Muscle layer of colon (tissue), 2 donors: ENCODE results near the gene CS.
"Not testable (repeated sequence)": the region's sequence is repeated elsewhere in the genome, so short reads cannot be mapped to it uniquely, and the experiment has no call there.

ENCODE experiments used
- H3K27ac ChIP-seq: one replicate; pipeline ENCODE4 v1.7.0; 2013; ENCODE audit warnings: low read depth, mild to moderate bottlenecking, low read length, moderate library complexity
- H3K27me3 ChIP-seq, 2 donors: one replicate each; pipeline ENCODE4 v1.7.0; 2013; ENCODE audit warnings: low read length in 2 of 2, mild to moderate bottlenecking in 2 of 2; ENCODE audit not compliant: insufficient read depth in 2 of 2, control insufficient read depth in 1 of 2
- H3K36me3 ChIP-seq: one replicate; pipeline ENCODE4 v1.7.0; 2013; ENCODE audit warnings: mild to moderate bottlenecking, low read length; ENCODE audit not compliant: insufficient read depth
- H3K4me1 ChIP-seq: one replicate; pipeline ENCODE4 v1.7.0; 2013; ENCODE audit warnings: mild to moderate bottlenecking, low read length; ENCODE audit not compliant: insufficient read depth
- H3K4me3 ChIP-seq, 2 donors: one replicate each; pipeline ENCODE4 v1.7.0; 2013; ENCODE audit warnings: low read length in 2 of 2, low read depth in 1 of 2, mild to moderate bottlenecking in 1 of 2, moderate library complexity in 1 of 2
- H3K9ac ChIP-seq: one replicate; pipeline ENCODE4 v1.7.0; 2013; ENCODE audit warnings: low read length
- H3K9me3 ChIP-seq: one replicate; pipeline ENCODE4 v1.7.0; 2013; ENCODE audit warnings: mild to moderate bottlenecking, low read length
- donor health status: abdominal sarcoma.
- donor health status: Adenocarcinoma of cecum.

CS gene

GRCh38 chr12:56299853-56300643, at the start of gene CS:
CS (minus strand) TSS chr12:56300330; CDS start chr12:56300201, 129 bp downstream.
- H3K4me3 ChIP-seq, result peak within 1 kb of the TSS; percentile 82 to 90
- H3K9me3 ChIP-seq, result no peaks in the 10 kb centered on the region
- H3K4me1 ChIP-seq, result peaks cover 52% of the 10 kb centered on the region
- H3K27me3 ChIP-seq, result no peaks in the 10 kb centered on the region
- no peaks in the 10 kb centered on the region for H3K36me3 ChIP-seq
- H3K27ac ChIP-seq, result peak within 1 kb of the TSS; percentile 96
- peak within 1 kb of the TSS; percentile 84 for H3K9ac ChIP-seq

- Histone ChIP-seq H3K27me3 (no peaks in the 10 kb centered on the region), H3K27ac (no peak overlapping the region), H3K9me3 (no peaks in the 10 kb centered on the region), H3K36me3 (peaks cover 60% of the 10 kb centered on the region), H3K4me3 (no peak overlapping the region), H3K9ac (no peak overlapping the region), H3K4me1 (no peaks in the 10 kb centered on the region)
Measured at GRCh38 chr12:56348776-56349175, 48.6 kb upstream of the CS start.

- not testable (repeated sequence) for H3K27me3 ChIP-seq, H3K4me3 ChIP-seq, H3K9ac ChIP-seq, H3K4me1 ChIP-seq, H3K9me3 ChIP-seq, H3K27ac ChIP-seq
- H3K36me3 ChIP-seq, result peaks cover 71% of the 10 kb centered on the region
Measured at GRCh38 chr12:56347255-56347654, 47.1 kb upstream of the CS start.

- H3K27me3 ChIP-seq, result no peaks in the 10 kb centered on the region
- no peaks in the 10 kb centered on the region for H3K9me3 ChIP-seq
- H3K36me3 ChIP-seq, result peaks cover 69% of the 10 kb centered on the region
Measured at GRCh38 chr12:56346675-56347074, 46.5 kb upstream of the CS start.

GRCh38 chr12:56342290-56342689, 42.2 kb upstream of the CS start:
- H3K27me3 ChIP-seq, H3K9me3 ChIP-seq, H3K4me1 ChIP-seq, H3K27ac ChIP-seq, H3K4me3 ChIP-seq, H3K9ac ChIP-seq: not testable (repeated sequence)
- peaks cover 31% of the 10 kb centered on the region for H3K36me3 ChIP-seq

More at GRCh38 chr12:56346675-56347074, 46.5 kb upstream of the CS start:
- H3K4me1 ChIP-seq, result no peaks in the 10 kb centered on the region
- no peak overlapping the region for H3K9ac ChIP-seq
- H3K27ac ChIP-seq, result no peak overlapping the region
- H3K4me3 ChIP-seq, result no peak overlapping the region

- no peaks in the 10 kb centered on the region for H3K4me1 ChIP-seq
- no peak overlapping the region for H3K4me3 ChIP-seq
- no peak overlapping the region for H3K27ac ChIP-seq
- no peaks in the 10 kb centered on the region for H3K27me3 ChIP-seq
- H3K9ac ChIP-seq, result no peak overlapping the region
- no peaks in the 10 kb centered on the region for H3K9me3 ChIP-seq
- peaks cover 31% of the 10 kb centered on the region for H3K36me3 ChIP-seq
Measured at GRCh38 chr12:56341616-56342015, 41.5 kb upstream of the CS start.

DNA sequence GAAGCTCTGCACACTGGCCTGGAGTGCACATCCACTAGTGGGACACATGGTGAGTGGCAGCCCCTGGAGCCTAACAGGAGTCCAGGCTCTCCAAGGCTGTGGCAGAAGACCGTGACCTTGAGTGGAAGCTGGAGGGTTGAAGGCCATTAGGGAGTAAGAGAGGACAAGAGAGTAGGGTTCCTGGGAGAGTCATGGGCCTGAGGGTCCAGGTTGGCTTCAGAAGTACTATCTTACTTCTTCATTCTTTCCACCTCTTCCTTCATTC, 39.0 kb upstream of the CS start:
- no peak overlapping the region for H3K4me3 ChIP-seq
- peaks cover 5% of the 10 kb centered on the region for H3K4me1 ChIP-seq
- H3K36me3 ChIP-seq, result peaks cover 19% of the 10 kb centered on the region
- H3K27me3 ChIP-seq, result no peaks in the 10 kb centered on the region
- H3K9ac ChIP-seq, result no peak overlapping the region
- no peak overlapping the region for H3K27ac ChIP-seq
- H3K9me3 ChIP-seq, result no peaks in the 10 kb centered on the region

DNA sequence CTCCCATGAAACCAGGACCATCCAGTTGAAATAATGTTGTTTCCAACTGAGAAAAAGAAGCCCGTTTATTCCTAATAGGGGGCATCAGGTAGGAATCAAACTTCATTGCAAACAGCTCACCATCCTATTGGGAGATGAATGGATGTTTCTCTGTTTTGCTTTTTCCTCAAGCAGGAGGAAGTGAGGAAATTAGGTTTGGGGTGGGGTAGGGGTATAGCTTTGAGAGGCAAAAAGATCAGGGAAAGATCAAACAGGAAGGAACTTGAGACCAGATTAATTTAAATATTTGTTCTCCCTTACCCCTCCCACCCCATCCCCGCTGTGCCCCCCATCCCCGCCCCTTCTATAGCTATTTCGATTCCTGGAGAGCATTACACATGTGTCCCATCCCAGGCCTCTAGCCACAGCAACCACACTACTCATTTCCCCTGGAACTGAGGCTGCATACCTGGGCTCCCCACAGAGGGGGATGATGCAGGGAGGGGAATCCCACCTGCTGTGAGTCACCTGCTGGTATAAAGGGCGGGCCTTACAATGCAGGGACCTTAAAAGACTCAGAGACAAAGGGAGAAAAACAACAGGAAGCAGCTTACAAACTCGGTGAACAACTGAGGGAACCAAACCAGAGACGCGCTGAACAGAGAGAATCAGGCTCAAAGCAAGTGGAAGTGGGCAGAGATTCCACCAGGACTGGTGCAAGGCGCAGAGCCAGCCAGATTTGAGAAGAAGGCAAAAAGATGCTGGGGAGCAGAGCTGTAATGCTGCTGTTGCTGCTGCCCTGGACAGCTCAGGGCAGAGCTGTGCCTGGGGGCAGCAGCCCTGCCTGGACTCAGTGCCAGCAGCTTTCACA, 38.4 kb upstream of the CS start, which contains the start of gene IL23A:
IL23A (plus strand) TSS at position 577 of the 850 bp plus-strand sequence; CDS start at position 738, 161 bp downstream.
- Histone ChIP-seq H3K27ac (no peak within 1 kb of the TSS), H3K4me3 (no peak within 1 kb of the TSS), H3K9me3 (no peaks in the 10 kb centered on the region), H3K36me3 (peaks cover 13% of the 10 kb centered on the region), H3K4me1 (peaks cover 5% of the 10 kb centered on the region), H3K9ac (no peak within 1 kb of the TSS), H3K27me3 (no peaks in the 10 kb centered on the region)

DNA sequence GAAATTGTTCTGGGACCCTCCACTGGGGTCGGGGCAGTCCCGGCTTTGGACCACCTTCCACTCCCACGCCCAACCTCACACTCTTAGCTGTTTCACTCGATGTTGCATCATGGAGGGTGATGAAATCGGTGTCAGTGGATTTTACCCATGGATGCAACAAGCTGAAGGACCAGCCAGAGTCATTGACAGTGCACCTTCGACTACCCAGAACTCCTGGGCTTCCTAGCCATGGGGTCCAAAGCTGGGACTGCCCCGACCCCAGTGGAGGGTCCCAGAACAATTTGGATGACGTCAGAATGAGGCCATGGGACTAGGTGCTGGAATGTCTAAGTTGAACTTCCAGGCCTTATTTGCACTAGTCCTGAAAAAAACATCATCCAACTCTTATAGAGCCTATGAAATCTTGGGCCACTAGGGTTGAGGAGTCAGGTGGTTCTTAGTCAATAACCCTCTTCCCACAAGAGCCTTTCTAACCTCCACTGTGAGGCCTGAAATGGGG, 37.7 kb upstream of the CS start:
- Histone ChIP-seq H3K27ac (no peak overlapping the region), H3K9ac (no peak overlapping the region), H3K4me3 (no peak overlapping the region), H3K36me3 (peaks cover 6% of the 10 kb centered on the region), H3K4me1 (peaks cover 11% of the 10 kb centered on the region), H3K27me3 (no peaks in the 10 kb centered on the region), H3K9me3 (no peaks in the 10 kb centered on the region)

DNA sequence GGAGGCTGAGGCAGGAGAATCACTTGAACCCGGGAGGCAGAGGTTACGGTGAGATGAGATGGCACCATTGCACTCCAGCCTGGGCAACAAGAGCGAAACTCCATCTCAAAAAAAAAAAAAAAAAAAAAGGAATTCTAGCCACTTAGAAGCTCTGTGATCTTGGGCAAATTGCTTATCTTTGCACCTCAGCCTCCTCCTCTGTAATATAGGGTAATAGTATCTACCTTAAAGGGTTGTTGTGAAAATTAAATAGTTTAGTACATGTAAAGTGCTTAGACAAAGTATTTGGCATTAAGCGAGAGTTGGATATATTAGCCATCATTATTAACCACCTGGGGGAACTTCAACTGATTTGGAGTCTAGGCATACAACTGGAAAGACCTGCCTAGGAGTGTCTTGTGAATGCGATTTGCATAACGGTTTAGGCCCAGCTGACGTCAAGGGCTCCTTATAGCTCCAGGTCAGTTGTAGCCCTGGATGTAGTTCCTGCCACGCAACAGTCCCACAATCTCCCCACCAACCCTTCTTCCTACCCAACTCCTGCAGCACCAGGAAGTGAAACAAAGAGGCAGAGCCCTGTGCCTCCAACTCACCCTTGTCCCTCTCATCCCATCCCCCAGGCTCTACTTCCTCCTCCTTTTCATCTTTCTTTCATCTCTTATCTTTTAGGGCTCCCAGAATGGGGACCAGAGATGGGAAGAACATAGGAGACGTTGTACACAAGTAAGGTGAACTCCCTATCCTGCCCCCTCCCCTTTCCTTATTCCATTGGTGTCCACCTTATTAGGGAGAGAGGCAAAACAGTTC, 36.4 kb upstream of the CS start:
- no peaks in the 10 kb centered on the region for H3K9me3 ChIP-seq
- no peak overlapping the region for H3K4me3 ChIP-seq
- no peak overlapping the region for H3K9ac ChIP-seq
- peaks cover 14% of the 10 kb centered on the region for H3K4me1 ChIP-seq
- no peak overlapping the region for H3K27ac ChIP-seq
- H3K36me3 ChIP-seq, result peaks cover 4% of the 10 kb centered on the region
- H3K27me3 ChIP-seq, result no peaks in the 10 kb centered on the region

GRCh38 chr12:56335527-56335926, 35.4 kb upstream of the CS start:
- not testable (repeated sequence) for H3K27ac ChIP-seq, H3K9ac ChIP-seq, H3K27me3 ChIP-seq, H3K36me3 ChIP-seq, H3K9me3 ChIP-seq, H3K4me3 ChIP-seq
- H3K4me1 ChIP-seq, result peaks cover 14% of the 10 kb centered on the region
